HK-2 (cell line): ENCODE measurements around the gene DHFR2.
"Not testable (repeated sequence)": the region's sequence is repeated elsewhere in the genome, so short reads cannot be mapped to it uniquely, and the experiment has no call there.

Experiments
- DNase-seq: peaks from one replicate; pipeline ENCODE4 v3.0.0-alpha.2; 2018; ENCODE audit not compliant: unreplicated experiment

DHFR2 gene

GRCh38 chr3:94062513-94063404 is at the start of gene DHFR2, which contains the start of gene NSUN3:
TSS of gene DHFR2 (minus strand) at chr3:94062916. CDS start at chr3:94061511, 1,405 bp downstream.
TSS of gene NSUN3 (plus strand) at chr3:94063061. CDS start at chr3:94063127, 66 bp downstream.
- DNase-seq = peak; percentile 96

- DNase-seq = no peak
These were observed 48.1 kb upstream of the DHFR2 start for GRCh38 chr3:94110854-94111253.

DNA sequence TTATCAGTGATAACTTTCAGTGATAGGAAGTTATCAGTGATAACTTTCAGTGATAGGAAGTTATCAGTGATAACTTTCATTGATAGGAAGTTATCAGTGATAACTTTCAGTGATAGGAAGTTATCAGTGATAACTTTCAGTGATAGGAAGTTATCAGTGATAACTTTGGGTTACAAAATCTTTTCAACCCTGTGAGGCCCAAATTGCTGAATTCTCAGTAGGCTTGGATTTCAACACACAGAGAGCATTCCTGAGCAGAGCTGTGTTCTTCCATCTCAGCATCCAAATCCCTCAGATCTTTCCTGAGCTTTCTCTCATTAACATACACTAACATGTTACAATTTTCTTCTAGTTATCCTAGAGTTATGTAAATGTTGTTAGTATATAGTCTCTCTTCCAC is 47.5 kb upstream of the DHFR2 start:
- not testable (repeated sequence) for DNase-seq

DNA sequence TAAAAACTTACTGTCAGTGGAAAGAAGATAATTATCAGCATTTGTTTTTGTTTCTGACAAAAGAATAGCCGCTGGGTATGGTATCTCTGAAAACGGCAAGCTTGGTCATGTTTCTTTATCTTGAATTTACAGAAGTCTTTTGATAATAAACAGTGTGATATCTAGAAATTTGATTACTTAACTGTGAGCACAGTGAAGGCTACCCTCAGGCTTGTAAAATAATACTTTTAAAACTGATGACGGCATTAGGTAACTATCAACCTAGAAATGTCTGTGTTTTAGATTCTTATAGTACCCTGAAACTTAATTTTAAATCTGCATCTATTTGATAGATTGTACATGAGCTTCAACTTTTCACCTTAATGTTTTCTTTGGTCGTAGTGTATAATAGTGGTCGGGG is 43.6 kb upstream of the DHFR2 start:
- DNase-seq = no peak

GRCh38 chr3:94101860-94102259 is 39.1 kb upstream of the DHFR2 start:
- no peak for DNase-seq

GRCh38 chr3:94099311-94099710 is 36.6 kb upstream of the DHFR2 start:
- DNase-seq = no peak

GRCh38 chr3:94098452-94098851 is 35.7 kb upstream of the DHFR2 start:
- DNase-seq = no peak

DNA sequence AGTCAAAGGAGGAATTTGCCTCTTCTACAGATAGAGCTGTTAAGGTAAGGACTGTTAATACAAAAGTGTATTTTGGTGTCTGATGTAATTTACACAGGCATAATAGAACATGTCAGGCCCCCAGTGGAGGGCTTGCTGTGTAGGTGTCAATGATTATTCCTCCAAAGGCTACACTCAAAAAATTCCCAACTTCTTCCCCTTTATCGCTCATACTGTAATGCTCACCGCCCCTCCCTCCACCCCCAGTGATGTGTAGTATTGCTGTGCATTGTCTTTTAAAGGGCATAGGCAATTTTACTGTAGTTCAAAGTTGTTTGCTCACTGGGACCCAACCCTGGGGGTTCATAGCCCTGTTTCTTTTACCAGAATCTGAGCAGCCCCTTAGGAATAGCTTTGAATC is 32.4 kb upstream of the DHFR2 start:
- DNase-seq = no peak

DNA sequence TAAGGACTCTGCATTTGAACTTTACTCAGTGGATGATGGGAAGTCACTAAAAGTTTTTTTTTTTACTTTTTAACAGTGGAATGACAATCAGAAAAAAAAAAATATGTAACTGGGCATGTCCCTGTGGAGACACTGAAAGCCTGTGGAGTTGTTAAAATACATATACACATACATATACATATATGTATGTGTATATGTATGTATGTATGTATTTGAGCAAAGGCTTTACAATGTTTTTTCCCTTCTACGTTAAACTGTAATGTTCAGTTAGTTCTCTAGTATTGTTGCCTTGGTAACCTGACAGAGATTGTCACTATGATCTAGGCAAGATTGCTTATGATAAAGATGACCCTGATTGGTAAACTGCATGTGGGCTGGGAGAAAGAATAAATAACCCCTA is 30.4 kb upstream of the DHFR2 start:
- no peak for DNase-seq

GRCh38 chr3:94092086-94092485 is 29.4 kb upstream of the DHFR2 start:
- no peak for DNase-seq

DNA sequence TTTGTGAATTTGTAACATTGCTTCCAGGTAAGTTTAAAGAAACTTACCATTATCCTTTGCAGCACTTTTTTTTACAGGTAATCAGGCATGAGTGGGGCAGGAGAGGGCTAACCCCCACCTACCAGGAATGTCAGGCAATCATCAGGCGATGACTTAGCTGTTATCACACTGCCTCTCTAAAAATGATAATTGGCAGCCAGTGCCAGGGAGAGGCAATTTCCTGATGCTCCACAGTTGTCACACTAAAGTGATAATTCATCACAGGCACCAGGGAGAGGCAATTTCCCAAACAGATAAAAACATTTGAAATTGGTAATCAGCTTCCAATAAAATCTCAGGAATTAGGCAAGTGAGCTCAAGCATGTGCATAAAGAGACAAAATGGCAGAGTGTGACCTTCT is 26.4 kb upstream of the DHFR2 start:
- DNase-seq = no peak

GRCh38 chr3:94083261-94083660 is 20.5 kb upstream of the DHFR2 start:
- no peak for DNase-seq

DNA sequence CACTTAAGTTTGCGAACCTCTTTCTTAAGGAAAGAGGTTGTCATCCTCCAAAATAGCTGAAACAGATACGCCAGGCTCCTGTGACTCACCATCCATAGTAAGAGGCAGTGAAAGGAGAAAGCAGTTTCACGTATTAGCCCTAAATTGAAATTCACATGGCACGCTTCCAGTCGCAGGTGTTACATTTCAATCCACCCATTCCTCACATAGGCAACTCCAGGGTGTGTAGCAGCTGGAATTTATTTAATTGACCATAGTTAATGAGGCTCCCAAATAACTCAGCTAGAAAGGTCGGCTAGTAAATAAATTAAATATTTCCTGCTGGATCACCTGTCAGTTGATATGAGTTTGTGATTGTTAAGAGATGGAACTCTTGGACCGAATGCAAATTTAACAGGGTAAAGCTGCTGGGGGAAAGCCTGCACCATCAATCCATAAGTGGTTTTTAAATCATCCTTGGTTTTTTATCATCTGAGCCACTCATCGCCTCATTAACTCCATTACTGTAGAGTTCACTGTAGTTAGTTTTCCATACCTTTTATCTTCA is 19.7 kb upstream of the DHFR2 start:
- DNase-seq = no peak

GRCh38 chr3:94081884-94082283 is 19.2 kb upstream of the DHFR2 start:
- no peak for DNase-seq

GRCh38 chr3:94080552-94080951 is 17.8 kb upstream of the DHFR2 start:
- DNase-seq = not testable (repeated sequence)

- DNase-seq = no peak
These were observed 13.3 kb upstream of the DHFR2 start for GRCh38 chr3:94076055-94076454.

- no peak for DNase-seq
These were observed 9.1 kb upstream of the DHFR2 start for GRCh38 chr3:94071713-94072284.

DNA sequence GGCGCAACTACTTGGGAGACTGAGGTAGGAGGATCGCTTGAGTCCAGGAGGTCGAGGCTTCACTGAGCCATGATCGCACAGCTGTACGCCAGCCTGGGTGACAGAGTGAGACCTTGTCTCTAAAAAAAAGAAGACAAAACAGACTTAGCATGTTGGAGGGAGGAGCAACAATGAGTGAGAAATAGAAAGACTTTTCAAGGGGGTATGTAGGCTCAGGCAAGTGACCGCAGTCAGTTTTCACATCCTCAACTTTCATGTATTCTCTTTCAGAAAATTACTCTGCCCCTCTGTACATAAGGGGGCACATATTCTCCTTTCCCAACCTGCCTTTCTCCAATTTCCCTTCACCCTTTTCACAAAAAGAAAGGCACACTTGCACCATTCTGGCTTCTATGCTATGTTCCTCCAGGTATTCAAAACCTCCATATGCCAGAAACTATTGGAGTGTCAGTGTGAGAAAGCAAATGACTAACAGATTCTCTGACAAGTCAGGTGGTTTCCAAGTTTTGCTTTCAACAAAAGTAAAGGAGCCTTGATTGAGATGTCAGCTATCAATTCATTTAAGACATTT is 7.7 kb upstream of the DHFR2 start:
- DNase-seq = no peak

DNA sequence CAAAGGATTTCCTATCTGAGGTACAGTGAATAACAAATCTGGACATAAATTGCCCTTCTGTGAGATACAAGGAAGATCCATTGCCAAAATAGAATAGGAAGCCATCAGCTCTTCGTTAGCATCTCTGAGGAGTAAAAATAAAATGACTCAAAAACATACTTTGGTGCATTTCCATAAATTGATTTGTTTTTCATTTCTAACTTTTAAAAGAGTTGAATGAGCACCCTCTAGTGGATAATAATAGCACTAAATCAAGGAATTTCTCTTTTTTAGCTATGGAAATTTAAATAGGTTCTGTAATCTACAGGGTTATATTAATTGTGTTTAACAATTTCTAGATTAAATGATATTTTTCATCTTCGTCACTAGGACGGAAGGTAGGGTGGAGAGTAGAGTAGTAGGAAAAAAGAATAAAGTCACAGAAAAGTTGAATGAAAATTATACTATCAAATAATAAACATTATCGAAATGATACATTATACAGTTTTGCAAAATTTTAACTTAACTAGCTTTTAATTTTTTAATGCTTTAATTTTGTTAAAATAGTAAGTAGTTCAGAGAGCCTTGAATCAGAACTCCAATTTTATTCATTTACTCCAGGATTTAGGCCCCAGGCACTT is 6.6 kb upstream of the DHFR2 start:
- no peak for DNase-seq

- no peak for DNase-seq
These were observed 4.1 kb upstream of the DHFR2 start for GRCh38 chr3:94066506-94067500.
